Measurements from ENCODE around the gene HBE1.

- TF ChIP-seq EP300 (IDR thresholded peaks at IDR 0.05; ENCODE audit: borderline replicate concordance in 1 of 2, control insufficient read depth in 1 of 2, low read depth in 2 of 2, low read length in 2 of 2) (no peak), CBX5 (IDR thresholded peaks at IDR 0.05; ENCODE audit: low read depth) (no peak), MEF2A (IDR thresholded peaks at IDR 0.05; ENCODE audit: insufficient read depth, low read depth, low read length) (no peak), POLR2AphosphoS5 (IDR thresholded peaks at IDR 0.05; ENCODE audit: low read length) (no peak), USF1 (IDR thresholded peaks at IDR 0.05; ENCODE audit: borderline replicate concordance, extremely low read length, insufficient read depth, low read depth, low read length) (no peak), SPI1 (IDR thresholded peaks at IDR 0.05; ENCODE audit: borderline replicate concordance, insufficient read depth, low read depth, low read length) (no peak), CTCF (IDR thresholded peaks at IDR 0.05 in 2 of 3, conservative IDR thresholded peaks at IDR 0.05 in 1 of 3; ENCODE audit: control insufficient read depth in 2 of 3, extremely low read depth in 1 of 3, insufficient read depth in 1 of 3, low read depth in 3 of 3, low read length in 3 of 3) (no peak), SUZ12 (IDR thresholded peaks at IDR 0.05; ENCODE audit: unreplicated experiment) (no peak), CEBPB (IDR thresholded peaks at IDR 0.05; ENCODE audit: borderline replicate concordance in 1 of 2, low read depth in 2 of 2, low read length in 2 of 2) (no peak), ZZZ3 (IDR thresholded peaks at IDR 0.05; ENCODE audit: control insufficient read depth, insufficient read length, low read depth) (no peak), TCF12 (IDR thresholded peaks at IDR 0.05; ENCODE audit: low read depth, low read length) (no peak), ZNF384 (IDR thresholded peaks at IDR 0.05; ENCODE audit: borderline replicate concordance, low read depth, low read length) (no peak), ELK1 (IDR thresholded peaks at IDR 0.05; ENCODE audit: low read depth, low read length) (no peak)
Measured at GRCh38 chr11:5275369-5276110, 5.8 kb upstream of the HBE1 start.
